HUES48 (cell line): Measurements from ENCODE around the gene FN3KRP.

Source experiments
- H3K27ac ChIP-seq: one replicate; pipeline ENCODE4 v1.7.0; 2013; ENCODE audit warnings: low read depth, low read length, inconsistent platforms
- H3K27me3 ChIP-seq: 2 replicates; pipeline ENCODE4 v1.6.1; 2013; ENCODE audit warnings: mild to moderate bottlenecking, low read length; ENCODE audit not compliant: control insufficient read depth, insufficient read depth
- H3K36me3 ChIP-seq: 2 replicates; pipeline ENCODE4 v1.6.1; 2013; ENCODE audit warnings: low read length; ENCODE audit not compliant: control insufficient read depth, insufficient read depth
- H3K4me1 ChIP-seq: 2 replicates; pipeline ENCODE4 v1.6.1; 2013; ENCODE audit warnings: mild to moderate bottlenecking, low read length; ENCODE audit not compliant: control insufficient read depth, insufficient read depth
- H3K4me3 ChIP-seq: 2 replicates; pipeline ENCODE4 v1.5.1; 2013; ENCODE audit warnings: mild to moderate bottlenecking, low read depth, low read length
- H3K9ac ChIP-seq: 2 replicates; pipeline ENCODE4 v1.6.1; 2013; ENCODE audit warnings: mild to moderate bottlenecking, low read depth, low read length, moderate library complexity
- H3K9me3 ChIP-seq: 2 replicates; pipeline ENCODE4 v1.6.1; 2013; ENCODE audit warnings: low read length; ENCODE audit not compliant: control insufficient read depth, insufficient read depth

FN3KRP gene

DNA sequence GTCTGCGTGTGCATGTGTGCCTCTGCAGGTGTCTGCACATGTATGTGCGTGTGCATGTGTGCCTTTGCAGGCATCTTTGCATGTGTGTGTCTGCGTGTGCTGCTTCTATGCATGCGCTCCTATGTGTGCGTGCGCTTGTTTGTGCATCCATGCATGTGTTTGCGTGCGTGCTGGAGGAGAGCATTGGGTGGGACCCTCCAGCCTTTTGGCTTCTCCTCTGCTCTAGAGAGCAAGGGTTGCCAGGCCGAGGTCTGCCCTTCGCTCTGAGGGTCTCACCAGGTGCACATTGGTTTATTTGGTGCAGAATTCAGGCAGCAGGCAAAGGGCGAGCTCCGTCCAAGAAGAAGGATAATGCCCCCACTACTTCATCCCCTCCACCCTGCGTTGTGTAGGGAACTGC is 17.0 kb upstream of the FN3KRP start:
- H3K9me3 ChIP-seq, result no peaks in the 10 kb centered on the region; the same call in 1 of the 2 replicates
- H3K27me3 ChIP-seq, result peaks cover 38% of the 10 kb centered on the region
- no peaks in the 10 kb centered on the region for H3K36me3 ChIP-seq
- no peaks in the 10 kb centered on the region for H3K4me1 ChIP-seq
- H3K9ac ChIP-seq, result no peak overlapping the region
- no peak overlapping the region for H3K27ac ChIP-seq
- H3K4me3 ChIP-seq, result no peak overlapping the region

DNA sequence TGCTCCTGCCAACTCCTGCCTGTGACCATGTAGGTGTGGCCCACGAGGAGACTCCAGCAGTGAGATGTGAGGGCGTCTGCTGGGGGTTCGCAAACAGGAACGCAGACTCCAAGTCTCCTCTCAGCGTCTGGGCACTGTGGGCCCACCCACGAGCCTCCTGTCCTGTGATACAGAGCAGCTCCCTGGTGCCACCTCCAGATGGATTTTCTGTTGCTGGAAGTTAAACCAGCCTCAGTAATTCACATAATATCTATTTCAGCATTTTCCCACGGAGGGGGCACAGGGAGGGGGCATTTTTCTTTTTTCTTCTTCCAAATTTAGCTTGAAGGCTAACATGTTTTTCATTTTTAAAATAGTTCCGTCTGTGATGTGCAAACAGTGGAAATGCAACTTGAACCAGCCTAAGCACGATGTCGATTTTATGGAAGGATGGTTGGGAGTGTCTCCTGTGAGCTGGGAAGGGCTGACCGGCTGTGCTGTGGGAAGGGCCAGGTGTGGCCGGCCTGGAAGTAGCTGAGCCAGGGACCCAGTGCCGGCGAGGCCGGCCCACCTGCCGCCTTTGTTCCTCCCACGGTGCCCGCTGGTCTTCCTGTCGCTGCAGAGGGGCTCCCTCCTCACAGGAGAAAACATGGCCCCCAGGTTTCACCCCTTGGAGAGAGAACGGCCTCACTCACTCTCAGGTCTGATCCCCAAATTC is 14.1 kb upstream of the FN3KRP start:
- no peaks in the 10 kb centered on the region for H3K36me3 ChIP-seq
- no peaks in the 10 kb centered on the region for H3K9me3 ChIP-seq
- H3K27me3 ChIP-seq, result peaks cover 23% of the 10 kb centered on the region
- H3K27ac ChIP-seq, result no peak overlapping the region
- H3K4me3 ChIP-seq, result no peak overlapping the region
- H3K9ac ChIP-seq, result no peak overlapping the region
- no peaks in the 10 kb centered on the region for H3K4me1 ChIP-seq

DNA sequence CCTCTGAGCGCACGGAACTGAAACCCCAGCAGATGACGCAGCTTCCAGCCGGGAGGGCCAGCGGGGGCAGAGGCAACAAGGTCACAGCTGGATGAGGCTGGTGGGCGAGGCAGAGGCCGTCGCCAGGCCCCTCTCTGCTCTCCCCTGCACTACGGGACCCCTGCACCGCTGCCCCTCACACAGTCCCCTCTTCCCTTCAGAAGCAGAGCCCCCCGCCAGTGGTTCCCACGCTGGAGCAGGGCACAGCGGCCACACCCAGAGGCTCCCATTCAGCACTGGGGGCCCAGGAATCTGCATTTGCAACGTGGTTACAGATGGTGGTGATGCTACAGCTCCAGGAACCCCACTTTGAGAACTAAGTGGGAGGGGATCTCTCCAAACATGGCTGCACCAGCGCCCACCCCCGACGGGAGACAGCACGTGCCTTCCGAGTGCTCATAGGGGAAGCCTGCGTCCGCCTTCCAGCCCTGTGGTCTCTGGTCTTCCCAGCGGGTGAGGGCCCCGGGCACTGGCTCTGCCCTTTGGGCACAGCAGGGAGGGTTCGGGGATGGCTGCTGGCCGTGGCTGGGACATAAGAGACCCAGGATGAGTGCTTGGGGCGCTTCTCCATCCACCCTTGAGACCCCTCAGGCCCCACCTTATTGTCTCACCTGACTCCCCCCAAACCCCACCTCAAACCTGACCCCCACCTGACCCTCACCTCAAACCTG is 13.3 kb upstream of the FN3KRP start:
- H3K36me3 ChIP-seq, result no peaks in the 10 kb centered on the region
- H3K27me3 ChIP-seq, result peaks cover 16% of the 10 kb centered on the region; the same call in 1 of the 2 replicates
- no peak overlapping the region for H3K9ac ChIP-seq
- H3K27ac ChIP-seq, result no peak overlapping the region
- no peak overlapping the region for H3K4me3 ChIP-seq
- H3K9me3 ChIP-seq, result no peaks in the 10 kb centered on the region
- no peaks in the 10 kb centered on the region for H3K4me1 ChIP-seq

DNA sequence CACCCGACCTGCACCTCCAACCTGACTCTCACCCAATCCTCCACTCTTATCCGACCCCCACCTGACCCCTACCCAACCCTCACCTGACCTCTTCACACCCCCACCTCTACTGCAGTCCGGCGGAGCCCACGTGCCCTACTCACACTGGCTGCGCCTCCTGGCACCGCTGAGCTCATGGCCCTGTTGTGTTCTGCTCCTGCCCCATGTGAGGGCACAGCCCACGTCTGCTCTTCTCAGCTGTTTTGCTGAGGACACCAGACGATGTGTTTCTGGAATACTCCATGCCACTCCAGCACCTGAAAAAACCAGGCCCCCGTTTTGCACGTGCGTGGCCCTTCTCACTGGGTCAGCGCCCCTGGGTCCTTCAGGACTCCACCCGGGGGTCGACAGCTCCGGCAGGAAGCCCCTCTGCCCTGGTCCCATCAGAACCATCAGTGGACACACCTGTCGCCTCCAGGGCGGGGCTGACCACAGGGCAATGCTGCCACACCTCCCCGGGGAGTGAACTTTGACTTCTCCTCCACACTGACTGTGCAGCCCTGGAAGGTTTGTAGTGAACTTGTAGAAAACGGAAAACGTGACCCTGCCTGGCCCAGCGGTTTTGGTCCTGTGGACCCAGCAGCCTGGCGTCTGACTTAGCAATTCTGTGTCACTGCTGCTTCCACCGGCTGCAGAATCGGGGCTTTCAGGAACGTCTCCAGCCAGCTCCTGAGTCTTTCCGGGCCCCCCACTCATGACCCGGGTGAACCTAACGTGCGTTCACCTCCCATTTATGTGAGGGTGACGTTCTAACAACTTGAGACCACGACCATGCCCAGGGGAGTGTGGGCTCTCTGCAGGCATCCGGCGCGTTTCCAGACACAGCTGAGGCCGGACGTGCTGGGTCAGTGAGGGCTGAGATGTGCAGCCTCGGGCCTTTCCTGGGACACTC is 12.3 kb upstream of the FN3KRP start:
- Histone ChIP-seq H3K4me3 (no peak overlapping the region), H3K27me3 (peaks cover 14% of the 10 kb centered on the region; the same call in 1 of the 2 replicates), H3K36me3 (no peaks in the 10 kb centered on the region), H3K9ac (no peak overlapping the region), H3K27ac (no peak overlapping the region), H3K4me1 (no peaks in the 10 kb centered on the region), H3K9me3 (no peaks in the 10 kb centered on the region)

DNA sequence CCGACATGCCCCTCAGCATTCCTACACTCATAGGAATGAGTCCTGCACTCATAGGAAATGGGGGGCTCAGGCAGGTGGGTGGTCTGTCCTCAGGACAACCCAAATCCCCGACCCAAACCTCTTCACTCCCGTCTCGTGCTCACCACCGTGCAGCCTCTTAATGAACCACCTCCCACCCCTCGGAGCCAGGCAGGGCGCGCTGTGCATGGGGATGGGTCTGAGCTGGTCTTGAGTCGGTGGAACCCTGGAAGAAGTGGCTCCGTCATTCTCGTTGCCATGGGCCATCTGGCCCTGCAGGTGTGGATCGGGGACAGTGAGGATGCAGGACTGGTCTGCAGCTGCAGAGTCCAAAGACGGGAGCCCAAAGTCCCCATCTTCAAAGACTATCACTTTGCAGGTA is 11.6 kb upstream of the FN3KRP start:
- Histone ChIP-seq H3K4me1 (no peaks in the 10 kb centered on the region), H3K27me3 (peaks cover 7% of the 10 kb centered on the region; the same call in 1 of the 2 replicates), H3K4me3 (no peak overlapping the region), H3K27ac (no peak overlapping the region), H3K9me3 (no peaks in the 10 kb centered on the region), H3K9ac (no peak overlapping the region), H3K36me3 (no peaks in the 10 kb centered on the region)

DNA sequence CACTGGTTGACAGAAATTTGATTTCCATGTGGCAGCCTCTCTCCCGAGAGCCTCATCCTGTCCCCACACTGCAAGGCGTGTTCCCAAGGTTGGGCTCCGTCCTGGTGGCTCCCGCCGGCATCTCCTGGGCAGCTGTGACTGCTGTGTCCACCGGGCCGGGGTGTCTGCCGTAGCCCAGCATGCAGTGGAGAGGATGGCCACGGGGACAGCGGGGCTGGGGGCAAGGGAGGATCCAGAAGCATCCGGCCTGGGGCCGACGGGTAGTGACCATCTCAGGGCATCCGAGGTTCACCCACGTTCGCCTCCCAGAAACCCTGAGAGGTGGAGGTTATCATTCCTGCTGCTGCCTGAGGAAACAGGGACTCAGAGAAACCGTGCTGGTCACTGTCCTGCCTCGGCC is 10.8 kb upstream of the FN3KRP start:
- Histone ChIP-seq H3K4me1 (no peaks in the 10 kb centered on the region), H3K9ac (no peak overlapping the region), H3K27ac (no peak overlapping the region), H3K9me3 (no peaks in the 10 kb centered on the region), H3K4me3 (no peak overlapping the region), H3K27me3 (peaks cover 5% of the 10 kb centered on the region; the same call in 1 of the 2 replicates), H3K36me3 (no peaks in the 10 kb centered on the region)

DNA sequence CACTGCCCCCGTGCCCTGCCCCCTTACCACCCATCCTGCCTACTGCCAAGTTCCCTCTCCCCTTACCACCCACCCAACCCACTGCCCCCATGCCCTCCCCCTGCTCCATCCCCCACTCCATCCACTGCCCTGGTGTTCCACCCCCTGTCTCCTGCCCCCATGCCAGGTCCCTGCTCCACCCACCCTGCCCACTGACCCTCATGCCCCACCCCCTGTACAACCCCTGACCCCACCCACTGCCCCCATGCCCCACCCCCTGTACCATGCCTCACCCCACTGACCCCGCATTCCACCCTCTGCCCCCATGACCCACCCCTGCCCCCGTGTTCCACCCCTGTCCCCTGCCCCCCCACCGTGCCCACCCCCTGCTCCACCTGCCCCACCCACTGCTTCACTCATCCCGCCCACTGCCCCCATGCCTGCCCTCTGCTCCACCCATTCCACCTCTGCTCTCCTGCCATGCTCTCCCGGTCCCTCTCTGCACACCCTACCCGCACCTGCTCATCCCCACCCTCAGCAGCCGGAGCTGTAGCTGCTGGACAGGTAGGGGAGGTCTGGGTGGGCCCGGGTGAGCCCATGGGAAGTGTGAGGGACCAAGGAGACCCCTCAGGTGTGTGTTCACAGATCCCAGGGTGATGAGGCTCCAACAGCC is 7.4 kb upstream of the FN3KRP start:
- no peak overlapping the region for H3K9ac ChIP-seq
- H3K4me1 ChIP-seq, result no peaks in the 10 kb centered on the region
- H3K27ac ChIP-seq, result no peak overlapping the region

DNA sequence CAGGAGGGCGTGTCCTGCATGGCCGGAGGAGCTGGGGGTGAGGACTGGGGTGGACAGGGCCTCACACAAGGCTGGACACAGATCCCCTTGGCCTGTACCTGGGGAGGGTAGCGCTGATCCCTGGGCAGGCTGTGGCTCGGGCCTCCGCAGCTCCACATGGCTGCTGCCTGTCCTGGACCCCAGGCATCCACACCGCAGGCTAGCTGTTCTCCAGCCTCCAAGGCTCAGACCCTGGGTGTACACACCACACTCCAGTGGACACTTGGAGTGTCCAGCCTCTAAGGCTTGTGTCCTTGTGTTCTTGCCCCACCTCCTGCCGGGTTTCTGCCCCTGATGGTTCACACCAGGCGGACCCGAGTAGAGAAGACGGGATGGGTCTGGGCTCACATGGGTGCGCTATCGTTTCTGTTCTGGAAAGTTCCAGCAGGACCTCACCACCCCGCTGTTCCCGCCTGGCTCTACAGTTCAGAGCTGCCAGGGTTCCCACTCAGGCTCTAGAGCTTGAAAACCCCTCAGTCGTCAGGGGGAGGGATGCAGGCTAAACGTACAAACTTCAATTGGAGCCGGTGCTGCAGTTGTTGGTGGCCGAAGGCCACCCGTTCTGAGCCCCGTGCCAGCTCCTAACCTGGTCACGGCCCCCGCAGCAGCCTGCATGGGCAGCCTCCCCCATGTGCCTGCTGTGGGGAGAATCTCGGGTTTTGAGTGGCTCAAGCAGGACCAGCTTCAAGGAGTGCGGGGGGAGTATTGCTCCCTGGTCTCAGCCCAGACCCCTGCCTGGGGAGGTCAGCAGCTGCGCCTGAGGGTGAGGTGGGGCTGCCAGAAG is 6.6 kb upstream of the FN3KRP start:
- Histone ChIP-seq H3K4me3 (no peak overlapping the region), H3K27me3 (0 out of 2 replicates have a peak, but pooled peaks cover 3% of the 10 kb centered on the region), H3K9ac (no peak overlapping the region), H3K9me3 (no peaks in the 10 kb centered on the region), H3K36me3 (no peaks in the 10 kb centered on the region), H3K4me1 (no peaks in the 10 kb centered on the region), H3K27ac (no peak overlapping the region)

More for the DNA sequence above, 7.4 kb upstream of the FN3KRP start:
- H3K4me3 ChIP-seq, result no peak overlapping the region
- no peaks in the 10 kb centered on the region for H3K9me3 ChIP-seq
- 0 out of 2 replicates have a peak, but pooled peaks cover 3% of the 10 kb centered on the region for H3K27me3 ChIP-seq
- H3K36me3 ChIP-seq, result no peaks in the 10 kb centered on the region

DNA sequence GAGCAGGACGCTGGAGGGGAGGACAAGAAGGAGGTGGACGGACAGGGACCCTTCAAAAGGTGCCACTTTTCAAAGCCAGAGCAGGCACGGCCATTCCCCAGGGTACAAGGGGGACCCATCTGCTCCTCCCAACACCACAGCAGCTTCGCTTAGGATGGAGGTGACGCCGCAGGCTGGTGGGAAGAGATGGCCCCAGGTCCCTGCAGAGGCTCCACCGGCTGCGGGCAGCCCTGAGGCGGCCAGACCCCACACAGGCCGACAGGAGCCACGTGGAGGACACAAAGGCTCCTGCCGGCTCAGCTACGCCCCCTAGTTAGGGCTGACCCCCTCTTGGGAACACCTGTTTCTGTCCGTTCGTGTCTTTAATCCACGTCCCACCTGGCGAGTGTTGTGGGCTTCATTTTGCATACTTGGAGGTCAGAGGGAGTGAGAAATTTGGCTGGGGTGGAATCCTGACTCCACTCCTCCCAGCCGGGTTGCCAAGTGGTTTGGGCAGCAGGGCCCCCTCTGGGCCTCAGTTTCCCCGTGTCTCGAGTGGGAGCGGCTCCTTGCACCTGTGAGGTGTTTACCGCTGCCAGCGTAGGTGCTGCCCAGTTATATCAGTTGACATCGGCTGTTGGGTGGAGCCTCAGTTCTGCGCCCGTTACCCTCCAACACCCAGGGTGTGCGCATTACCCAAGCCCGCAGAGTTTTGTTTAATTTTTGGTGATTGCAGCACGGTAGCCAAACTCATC is 5.8 kb upstream of the FN3KRP start:
- Histone ChIP-seq H3K9me3 (no peaks in the 10 kb centered on the region), H3K4me1 (no peaks in the 10 kb centered on the region), H3K27me3 (0 out of 2 replicates have a peak, but pooled peaks cover 3% of the 10 kb centered on the region), H3K27ac (no peak overlapping the region), H3K36me3 (no peaks in the 10 kb centered on the region), H3K9ac (no peak overlapping the region), H3K4me3 (no peak overlapping the region)
